OCI-LY7 (cell line): ENCODE results near the gene CFAP69. TPM values are rescaled to one million over a fixed set of nuclear protein-coding genes. Genes with fewer than 3 reads are reported as not detected.

ENCODE experiments used
- BruUV-seq: library from RNA; stranded (reverse); fragments of 400-500 nt; replicated peaks from 2 replicates; lab custom pipeline; 2021; lab: Mats Ljungman, UMichigan
- CTCF ChIA-PET: fragments of 300-600 bp; sonication (Branson Sonifier 250); formaldehyde crosslinking; loops from one replicate; lab custom pipeline; 2022; ENCODE audit warnings: antibody characterized with exemption; ENCODE audit not compliant: unreplicated experiment; lab: Charles Lee
- POLR2A ChIA-PET: fragments of 300-600 bp; sonication (Branson Sonifier 250); formaldehyde crosslinking; loops from one replicate; lab custom pipeline; 2022; ENCODE audit warnings: antibody characterized with exemption; lab: Charles Lee
- DNase-seq: peaks from one replicate; pipeline ENCODE4 v3.0.0-alpha.2; 2015; ENCODE audit warnings: low spot score
- H2AFZ ChIP-seq: fragments of 200-600 bp; sonication (generic), shearing (Covaris generic); 2 replicates; pipeline ENCODE4 v1.6.1; 2014; ENCODE audit warnings: mild to moderate bottlenecking, antibody characterized with exemption, low read length, moderate library complexity
- H3K27ac ChIP-seq: fragments of 200-600 bp; sonication (generic); 2 replicates; pipeline ENCODE4 v1.5.1; 2014; ENCODE audit warnings: mixed run types, low read depth, mild to moderate bottlenecking, moderate library complexity, low read length, inconsistent platforms; ENCODE audit not compliant: poor library complexity, severe bottlenecking
- H3K36me3 ChIP-seq: fragments of 200-600 bp; sonication (generic); 2 replicates; pipeline ENCODE4 v1.6.1; 2014; ENCODE audit warnings: mild to moderate bottlenecking, antibody characterized with exemption, low read length, moderate library complexity, mixed read lengths; ENCODE audit not compliant: insufficient read depth
- H3K4me1 ChIP-seq: fragments of 200-600 bp; sonication (generic); 2 replicates; pipeline ENCODE4 v1.5.1; 2014; ENCODE audit warnings: mild to moderate bottlenecking, low read length; ENCODE audit not compliant: insufficient read depth, poor library complexity, severe bottlenecking
- H3K4me2 ChIP-seq: fragments of 200-600 bp; sonication (generic); 2 replicates; pipeline ENCODE4 v1.6.1; 2014; ENCODE audit warnings: mild to moderate bottlenecking, low read length
- H3K4me3 ChIP-seq: fragments of 200-600 bp; sonication (generic); 2 replicates; pipeline ENCODE4 v1.5.1; 2014; ENCODE audit warnings: mild to moderate bottlenecking, low read depth, low read length; ENCODE audit not compliant: poor library complexity, severe bottlenecking
- H3K79me2 ChIP-seq: fragments of 200-600 bp; sonication (generic); 2 replicates; pipeline ENCODE4 v1.6.1; 2016; ENCODE audit warnings: low read depth, mild to moderate bottlenecking, low read length, moderate library complexity, mixed read lengths; ENCODE audit not compliant: insufficient read depth
- H3K9me2 ChIP-seq: fragments of 200-600 bp; sonication (generic); 2 replicates; pipeline ENCODE4 v1.6.1; 2016; ENCODE audit warnings: mild to moderate bottlenecking, low read length, mixed read lengths; ENCODE audit not compliant: insufficient read depth
- H3K9me3 ChIP-seq: fragments of 200-600 bp; sonication (generic); 2 replicates; pipeline ENCODE4 v1.6.1; 2014; ENCODE audit warnings: mild to moderate bottlenecking, mixed run types, low read length, mixed read lengths
- H4K20me1 ChIP-seq: fragments of 200-600 bp; sonication (generic); 2 replicates; pipeline ENCODE4 v1.6.1; 2014; ENCODE audit warnings: mild to moderate bottlenecking, antibody characterized with exemption, low read length, moderate library complexity, mixed read lengths; ENCODE audit not compliant: insufficient read depth
- EZH2phosphoT487 ChIP-seq: fragments of 200-600 bp; sonication (generic); IDR thresholded peaks from 2 replicates; pipeline ENCODE4 v1.6.1; 2018; ENCODE audit warnings: low read depth, borderline replicate concordance, mild to moderate bottlenecking, mixed run types, antibody characterized with exemption, low read length, moderate library complexity, mixed read lengths
- intact Hi-C: fragments of 100-400 bp; cut with micrococcal nuclease; formaldehyde crosslinking; loops from one replicate; pipeline ENCODE4 v1.10.0; 2022; ENCODE audit not compliant: unreplicated experiment
- total RNA-seq, 2 experiments: library from RNA; depleted of rRNA in 1 of 2; stranded (reverse); fragments of >200 nt in 1 of 2; shearing (Covaris generic) in 1 of 2; gene quantifications; 2 replicates each; pipeline ENCODE4 v1.2.3, GENCODE V29; 2014 to 2022
- TF ChIP-seq, protein P1 (sequence below): fragments of 200-600 bp; sonication (generic); conservative IDR thresholded peaks from 2 replicates; pipeline ENCODE4 v1.5.1; 2014; ENCODE audit warnings: mild to moderate bottlenecking, antibody characterized with exemption, low read length, moderate library complexity, mixed read lengths

Gene CFAP69
- total RNA-seq, 2 experiments from 2014 or later = not detected

- no TSS peak for BruUV-seq
- no peak for DNase-seq
- CTCF ChIA-PET = no interaction called here
- POLR2A ChIA-PET = interaction anchor here (0.6 to 0.7 kb wide), 2 partner anchors 10 to 163 kb away, joined by 3 to 5 read pairs; no protein-coding TSS in a partner anchor
- Histone ChIP-seq H3K9me2 (no peaks in the 10 kb centered on the region), H3K4me1 (no peaks in the 10 kb centered on the region), H3K9me3 (no peaks in the 10 kb centered on the region), H3K27ac (no peak overlapping the region), H3K36me3 (no peaks in the 10 kb centered on the region), H4K20me1 (no peaks in the 10 kb centered on the region), H2AFZ (no peak overlapping the region), H3K79me2 (no peaks in the 10 kb centered on the region), H3K4me3 (no peak overlapping the region), H3K4me2 (no peak overlapping the region)
- TF ChIP-seq EZH2phosphoT487 = no peak
- TF ChIP-seq, protein P1, sequence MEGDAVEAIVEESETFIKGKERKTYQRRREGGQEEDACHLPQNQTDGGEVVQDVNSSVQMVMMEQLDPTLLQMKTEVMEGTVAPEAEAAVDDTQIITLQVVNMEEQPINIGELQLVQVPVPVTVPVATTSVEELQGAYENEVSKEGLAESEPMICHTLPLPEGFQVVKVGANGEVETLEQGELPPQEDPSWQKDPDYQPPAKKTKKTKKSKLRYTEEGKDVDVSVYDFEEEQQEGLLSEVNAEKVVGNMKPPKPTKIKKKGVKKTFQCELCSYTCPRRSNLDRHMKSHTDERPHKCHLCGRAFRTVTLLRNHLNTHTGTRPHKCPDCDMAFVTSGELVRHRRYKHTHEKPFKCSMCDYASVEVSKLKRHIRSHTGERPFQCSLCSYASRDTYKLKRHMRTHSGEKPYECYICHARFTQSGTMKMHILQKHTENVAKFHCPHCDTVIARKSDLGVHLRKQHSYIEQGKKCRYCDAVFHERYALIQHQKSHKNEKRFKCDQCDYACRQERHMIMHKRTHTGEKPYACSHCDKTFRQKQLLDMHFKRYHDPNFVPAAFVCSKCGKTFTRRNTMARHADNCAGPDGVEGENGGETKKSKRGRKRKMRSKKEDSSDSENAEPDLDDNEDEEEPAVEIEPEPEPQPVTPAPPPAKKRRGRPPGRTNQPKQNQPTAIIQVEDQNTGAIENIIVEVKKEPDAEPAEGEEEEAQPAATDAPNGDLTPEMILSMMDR = no peak
- intact Hi-C loops = no loop called here
These were observed 11.8 kb downstream of the CFAP69 start for GRCh38 chr7:90256778-90257177.

DNA sequence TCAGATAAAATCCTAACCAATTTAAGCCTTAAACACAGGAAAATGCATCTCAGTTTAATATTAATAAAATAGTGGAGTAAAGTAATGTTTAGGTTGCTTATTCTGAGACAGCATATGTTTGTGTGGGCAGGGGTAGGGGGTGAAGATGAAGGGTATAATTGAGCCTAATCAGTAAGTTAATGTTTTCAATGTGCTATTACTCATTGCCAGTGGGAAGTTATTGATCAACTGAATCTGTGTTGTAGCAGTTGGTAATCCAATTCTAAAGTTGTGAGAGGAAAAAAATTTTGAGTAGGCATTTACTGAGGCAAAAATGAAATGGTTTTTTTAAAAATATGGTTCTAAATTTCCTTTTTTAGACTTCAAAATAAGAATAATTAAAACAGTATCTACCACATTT lies 16.5 kb downstream of the CFAP69 start:
- no TSS peak for BruUV-seq
- Histone ChIP-seq H3K36me3 (no peaks in the 10 kb centered on the region), H3K9me3 (no peaks in the 10 kb centered on the region), H3K4me1 (no peaks in the 10 kb centered on the region), H3K27ac (no peak overlapping the region), H3K4me2 (no peak overlapping the region), H3K79me2 (no peaks in the 10 kb centered on the region), H2AFZ (no peak overlapping the region), H3K9me2 (no peaks in the 10 kb centered on the region), H4K20me1 (no peaks in the 10 kb centered on the region), H3K4me3 (no peak overlapping the region)
- no peak for TF ChIP-seq EZH2phosphoT487
- TF ChIP-seq, protein P1 = no peak
- POLR2A ChIA-PET = no interaction called here
- CTCF ChIA-PET = no interaction called here
- no peak for DNase-seq
- intact Hi-C loops = no loop called here

DNA sequence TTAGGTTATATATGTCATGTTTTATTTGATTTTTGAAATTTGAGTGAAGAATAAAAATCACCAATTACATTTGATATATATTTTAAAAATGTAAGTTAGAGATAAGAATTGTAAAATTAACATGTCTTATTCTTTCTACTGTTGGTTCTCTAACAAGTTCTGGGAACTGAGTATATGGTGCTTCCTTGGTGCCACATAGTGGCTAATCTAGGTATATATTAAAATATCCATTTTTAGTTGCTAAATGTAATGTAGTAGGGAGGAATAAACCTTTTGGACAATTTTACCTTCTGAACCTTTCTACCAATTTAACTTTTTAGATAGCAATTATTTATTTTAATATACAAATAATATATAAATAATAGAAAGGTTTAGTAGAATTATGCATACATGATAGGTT lies 17.5 kb downstream of the CFAP69 start:
- CTCF ChIA-PET = no interaction called here
- POLR2A ChIA-PET = no interaction called here
- no peak overlapping the region for H3K4me3 ChIP-seq
- no peaks in the 10 kb centered on the region for H3K4me1 ChIP-seq
- no peaks in the 10 kb centered on the region for H4K20me1 ChIP-seq
- peak; percentile 23 for DNase-seq
- H3K9me3 ChIP-seq = no peaks in the 10 kb centered on the region
- H3K27ac ChIP-seq = no peak overlapping the region
- no peak for TF ChIP-seq EZH2phosphoT487
- TF ChIP-seq, protein P1 = peak; percentile 65
- no peak overlapping the region for H2AFZ ChIP-seq
- H3K79me2 ChIP-seq = no peaks in the 10 kb centered on the region
- BruUV-seq = no TSS peak
- intact Hi-C loops = loop anchor here (2.0 kb wide), 1 partner anchor 108 kb away; the partner anchor contains the start of gene STEAP1
- no peak overlapping the region for H3K4me2 ChIP-seq
- no peaks in the 10 kb centered on the region for H3K36me3 ChIP-seq
- no peaks in the 10 kb centered on the region for H3K9me2 ChIP-seq
